ENCODE measurements around the gene DNMT3A. TPM values are rescaled to one million over a fixed set of nuclear protein-coding genes. Genes with fewer than 3 reads are reported as not detected.

The DNMT3A gene
- total RNA-seq, 2 experiments from 2014 or later = 59.9 to 70.1 TPM

DNA sequence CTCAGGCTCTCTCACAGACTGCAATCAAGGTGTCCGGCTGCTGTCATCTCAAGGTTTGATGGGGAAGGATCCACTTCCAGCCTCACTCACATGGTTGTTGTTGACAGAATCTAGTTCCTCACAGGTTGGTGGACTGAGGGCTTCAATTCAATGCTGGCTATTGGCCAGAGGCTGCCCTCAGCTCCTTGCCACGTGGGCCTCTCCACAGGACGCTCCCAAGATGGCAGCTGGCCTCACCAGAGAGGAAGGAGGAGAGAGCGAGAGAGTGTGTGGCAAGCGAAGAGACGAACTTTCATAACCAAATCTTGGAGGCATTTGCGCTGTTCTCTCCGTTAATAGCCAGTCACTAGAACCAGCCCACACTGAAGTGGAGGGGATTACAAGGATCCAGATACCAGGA, 13.5 kb upstream of the DNMT3A start:
- CTCF ChIA-PET = no interaction called here
- Mint-ChIP-seq H3K27me3 (peaks cover 6% of the 10 kb centered on the region), H3K4me1 (peaks cover 18% of the 10 kb centered on the region), H3K9me3 (ENCODE audit: low read depth) (no peaks in the 10 kb centered on the region), H3K36me3 (no peaks in the 10 kb centered on the region), H3K27ac (no peak overlapping the region), H3K4me3 (no peak overlapping the region)
- ATAC-seq (no peak), DNase-seq (no peak)

- peaks cover 6% of the 10 kb centered on the region for H3K27me3 Mint-ChIP-seq
- no peak overlapping the region for H3K27ac Mint-ChIP-seq
- no peak for DNase-seq
- no peak for ATAC-seq
- CTCF ChIA-PET = interaction anchor here (0.7 to 2.4 kb wide), 4 partner anchors 8 to 148 kb away, joined by 3 to 11 read pairs (median 4); no protein-coding TSS in a partner anchor
- H3K4me1 Mint-ChIP-seq = peaks cover 22% of the 10 kb centered on the region
- H3K4me3 Mint-ChIP-seq = no peak overlapping the region
- no peaks in the 10 kb centered on the region for H3K36me3 Mint-ChIP-seq
- no peaks in the 10 kb centered on the region for H3K9me3 Mint-ChIP-seq (ENCODE audit: low read depth)
These were observed 12.4 kb upstream of the DNMT3A start for GRCh38 chr2:25354116-25354515.

- Mint-ChIP-seq H3K4me1 (peaks cover 42% of the 10 kb centered on the region), H3K4me3 (no peak overlapping the region), H3K27me3 (peaks cover 6% of the 10 kb centered on the region), H3K36me3 (no peaks in the 10 kb centered on the region), H3K27ac (no peak overlapping the region), H3K9me3 (ENCODE audit: low read depth) (no peaks in the 10 kb centered on the region)
- DNase-seq = no peak
- no peak for ATAC-seq
- CTCF ChIA-PET = interaction anchor here (0.8 to 3.0 kb wide), 2 partner anchors 13 to 27 kb away, joined by 3 to 23 read pairs; no protein-coding TSS in a partner anchor
These were observed 7.7 kb upstream of the DNMT3A start for GRCh38 chr2:25349397-25349796.

- Mint-ChIP-seq H3K27me3 (peaks cover 3% of the 10 kb centered on the region), H3K27ac (peak overlapping the region; percentile 13), H3K36me3 (no peaks in the 10 kb centered on the region), H3K4me1 (peaks cover 38% of the 10 kb centered on the region), H3K9me3 (ENCODE audit: low read depth) (no peaks in the 10 kb centered on the region), H3K4me3 (no peak overlapping the region)
- DNase-seq = no peak
- CTCF ChIA-PET = interaction anchor here (0.6 to 3.0 kb wide), 8 partner anchors 14 to 223 kb away, joined by 3 to 23 read pairs (median 3); no protein-coding TSS in a partner anchor
- ATAC-seq = no peak
These were observed 6.1 kb upstream of the DNMT3A start for GRCh38 chr2:25347846-25348245.

DNA sequence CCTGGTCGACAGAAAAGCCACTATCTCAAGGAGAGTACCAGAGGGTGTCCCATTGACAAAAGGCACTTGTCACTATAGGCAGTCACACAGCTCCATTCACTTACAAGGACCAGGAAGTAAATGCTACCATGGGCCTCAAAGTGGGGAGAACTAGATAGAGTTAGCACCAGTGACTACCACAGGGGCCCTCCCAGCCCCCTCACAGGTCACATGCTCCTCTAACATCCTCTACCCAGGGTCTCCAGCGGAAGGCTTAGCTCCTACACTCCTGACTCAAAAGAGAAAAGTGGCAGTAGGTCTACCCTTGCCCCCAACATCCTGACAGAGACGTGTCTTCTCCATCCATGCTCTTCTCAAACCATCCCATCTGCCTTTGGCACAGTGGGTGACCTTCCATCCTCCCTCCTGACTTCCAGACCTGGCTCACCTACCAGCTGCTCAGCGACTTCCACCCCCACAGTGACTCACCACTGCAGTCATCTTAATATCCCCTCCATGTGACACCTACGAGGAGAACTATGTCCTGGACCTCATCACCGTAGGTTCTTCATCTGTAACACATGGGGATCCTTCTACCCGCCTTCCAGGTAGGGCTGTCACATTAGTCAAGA, 5.6 kb upstream of the DNMT3A start:
- H3K4me3 Mint-ChIP-seq = no peak overlapping the region
- H3K27ac Mint-ChIP-seq = peak overlapping the region; percentile 62
- DNase-seq = peak; percentile 57
- H3K9me3 Mint-ChIP-seq (ENCODE audit: low read depth) = no peaks in the 10 kb centered on the region
- H3K4me1 Mint-ChIP-seq = peaks cover 37% of the 10 kb centered on the region
- CTCF ChIA-PET = interaction anchor here (0.6 to 3.0 kb wide), 8 partner anchors 15 to 223 kb away, joined by 3 to 23 read pairs (median 3); no protein-coding TSS in a partner anchor
- peak; percentile 68 for ATAC-seq
- H3K36me3 Mint-ChIP-seq = no peaks in the 10 kb centered on the region
- H3K27me3 Mint-ChIP-seq = peaks cover 3% of the 10 kb centered on the region

GRCh38 chr2:25343187-25343825, 1.6 kb upstream of the DNMT3A start:
- Mint-ChIP-seq H3K4me1 (peaks cover 30% of the 10 kb centered on the region), H3K27me3 (no peaks in the 10 kb centered on the region), H3K9me3 (ENCODE audit: low read depth) (no peaks in the 10 kb centered on the region), H3K36me3 (no peaks in the 10 kb centered on the region), H3K4me3 (no peak overlapping the region), H3K27ac (no peak overlapping the region)
- ATAC-seq = no peak
- DNase-seq = no peak
- CTCF ChIA-PET = interaction anchor here (1.0 to 2.0 kb wide), 16 partner anchors 10 to 218 kb away, joined by 3 to 16 read pairs (median 5); no protein-coding TSS in a partner anchor

- CTCF ChIA-PET = interaction anchor here (0.6 to 2.0 kb wide), 18 partner anchors 9 to 220 kb away, joined by 3 to 16 read pairs (median 5); no protein-coding TSS in a partner anchor
- Mint-ChIP-seq H3K4me3 (peak overlapping the region; percentile 71), H3K4me1 (peaks cover 30% of the 10 kb centered on the region), H3K27me3 (no peaks in the 10 kb centered on the region), H3K27ac (peak overlapping the region; percentile 69), H3K9me3 (ENCODE audit: low read depth) (no peaks in the 10 kb centered on the region), H3K36me3 (no peaks in the 10 kb centered on the region)
- DNase-seq (peak; percentile 89), ATAC-seq (peak; percentile 91)
These were observed 854 bp upstream of the DNMT3A start for GRCh38 chr2:25342372-25343186.

- CTCF ChIA-PET = interaction anchor here (1.4 to 4.0 kb wide), 2 partner anchors 21 to 46 kb away, joined by 3 to 16 read pairs; no protein-coding TSS in a partner anchor
These were observed 556 bp downstream of the DNMT3A start for GRCh38 chr2:25341011-25341727.

DNA sequence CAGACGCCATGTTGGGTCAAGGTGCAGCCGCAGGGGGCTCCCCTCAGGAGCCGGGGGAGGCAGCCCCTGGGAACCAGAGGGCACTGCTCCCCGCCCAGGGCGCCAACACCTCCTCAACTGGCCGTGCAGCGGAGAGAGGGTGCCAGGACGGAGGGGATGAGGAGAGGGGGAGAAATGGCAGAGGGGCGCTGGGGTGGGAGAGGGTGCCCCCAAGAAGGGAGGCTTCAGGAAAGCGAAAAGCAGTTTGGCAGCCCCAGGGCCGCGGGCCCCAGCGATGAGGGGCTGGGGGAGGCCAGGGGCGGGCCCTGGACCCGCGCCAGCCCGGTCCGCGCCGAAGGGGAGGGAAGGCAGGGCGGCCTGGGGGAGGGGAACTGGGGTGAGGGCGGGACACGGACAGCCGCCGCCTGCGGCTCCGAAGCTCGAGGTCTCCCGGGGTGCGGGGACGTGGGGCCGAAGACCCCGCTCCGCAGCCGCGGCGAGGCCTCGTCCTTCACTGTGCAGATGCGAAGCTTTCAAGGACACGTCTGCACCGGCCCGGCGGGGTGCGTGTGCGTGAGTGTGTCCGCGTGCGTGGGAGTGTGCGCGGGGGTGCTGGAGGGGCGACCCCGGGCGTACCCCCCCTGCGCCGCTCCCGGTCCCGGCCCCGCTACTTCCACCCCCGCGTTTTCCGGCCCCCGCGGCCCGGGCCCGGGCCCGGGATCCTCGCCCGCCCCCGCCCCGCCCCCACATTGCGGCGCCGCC, 1.4 kb downstream of the DNMT3A start:
- Mint-ChIP-seq H3K27me3 (no peaks in the 10 kb centered on the region), H3K36me3 (no peaks in the 10 kb centered on the region), H3K4me1 (peaks cover 37% of the 10 kb centered on the region), H3K9me3 (ENCODE audit: low read depth) (no peaks in the 10 kb centered on the region), H3K27ac (no peak overlapping the region), H3K4me3 (peak overlapping the region; percentile 47)
- DNase-seq = no peak
- CTCF ChIA-PET = interaction anchor here (0.9 to 4.0 kb wide), 6 partner anchors 12 to 45 kb away, joined by 3 to 16 read pairs (median 3); no protein-coding TSS in a partner anchor
- no peak for ATAC-seq

More at GRCh38 chr2:25341011-25341727, 556 bp downstream of the DNMT3A start:
- Mint-ChIP-seq H3K27me3 (no peaks in the 10 kb centered on the region), H3K27ac (no peak overlapping the region), H3K36me3 (no peaks in the 10 kb centered on the region), H3K9me3 (ENCODE audit: low read depth) (no peaks in the 10 kb centered on the region), H3K4me3 (no peak overlapping the region), H3K4me1 (peaks cover 35% of the 10 kb centered on the region)
- ATAC-seq (peak; percentile 13), DNase-seq (no peak)

DNA sequence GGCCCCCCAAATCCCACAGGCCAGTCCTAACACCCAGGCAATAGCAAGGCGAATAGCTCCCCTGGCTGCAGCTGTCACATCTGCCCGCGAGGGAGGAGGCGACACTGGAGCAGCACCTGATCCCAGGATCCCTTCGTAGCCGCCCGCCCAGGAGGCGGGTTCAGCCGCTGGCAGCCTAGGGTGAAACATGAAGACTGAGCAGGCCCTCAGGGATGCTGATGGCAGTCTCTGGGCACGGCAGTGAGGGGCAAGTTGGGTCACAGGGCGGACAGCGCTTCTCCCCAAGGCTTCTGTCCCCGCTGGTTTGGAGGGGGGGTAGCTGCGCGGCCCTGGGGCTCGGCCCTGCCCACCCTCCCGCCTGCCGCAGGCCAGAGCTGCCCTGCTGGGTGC, 1.9 kb downstream of the DNMT3A start:
- Mint-ChIP-seq H3K4me3 (peak overlapping the region; percentile 44), H3K27ac (no peak overlapping the region), H3K4me1 (peaks cover 41% of the 10 kb centered on the region), H3K36me3 (no peaks in the 10 kb centered on the region), H3K27me3 (no peaks in the 10 kb centered on the region), H3K9me3 (ENCODE audit: low read depth) (no peaks in the 10 kb centered on the region)
- CTCF ChIA-PET = interaction anchor here (0.9 to 4.0 kb wide), 6 partner anchors 12 to 45 kb away, joined by 3 to 16 read pairs (median 3); no protein-coding TSS in a partner anchor
- DNase-seq = no peak
- no peak for ATAC-seq

GRCh38 chr2:25339211-25339674, 2.5 kb downstream of the DNMT3A start:
- no peak overlapping the region for H3K27ac Mint-ChIP-seq
- no peaks in the 10 kb centered on the region for H3K27me3 Mint-ChIP-seq
- CTCF ChIA-PET = interaction anchor here (1.3 to 4.0 kb wide), 4 partner anchors 11 to 30 kb away, joined by 3 to 16 read pairs (median 4); no protein-coding TSS in a partner anchor
- ATAC-seq (no peak), DNase-seq (no peak)
- H3K4me3 Mint-ChIP-seq = peak overlapping the region; percentile 44
- no peaks in the 10 kb centered on the region for H3K36me3 Mint-ChIP-seq
- H3K4me1 Mint-ChIP-seq = peaks cover 47% of the 10 kb centered on the region
- H3K9me3 Mint-ChIP-seq (ENCODE audit: low read depth) = no peaks in the 10 kb centered on the region

DNA sequence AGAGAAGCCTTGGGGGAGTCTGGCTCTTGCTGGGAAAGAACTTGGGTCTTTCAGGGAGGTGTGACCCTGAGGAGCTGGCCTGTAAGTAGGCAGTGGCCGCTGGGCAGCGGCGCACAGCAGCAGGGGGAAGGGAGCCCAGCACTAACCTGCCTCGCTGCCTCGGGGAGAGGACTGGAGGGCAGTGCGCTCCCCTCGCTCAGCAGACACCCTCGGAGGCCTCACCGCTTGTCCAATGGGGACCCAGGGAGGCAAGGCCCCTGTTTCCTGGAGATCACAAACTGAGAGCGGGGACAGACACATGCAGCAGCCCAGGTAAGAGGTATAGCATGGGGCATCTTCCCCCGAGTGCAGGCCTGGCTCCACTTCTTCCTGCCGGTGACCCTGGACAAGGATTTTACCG, 3.3 kb downstream of the DNMT3A start:
- Mint-ChIP-seq H3K36me3 (no peaks in the 10 kb centered on the region), H3K27ac (no peak overlapping the region), H3K4me3 (no peak overlapping the region), H3K4me1 (peaks cover 53% of the 10 kb centered on the region), H3K9me3 (ENCODE audit: low read depth) (no peaks in the 10 kb centered on the region), H3K27me3 (no peaks in the 10 kb centered on the region)
- ATAC-seq = no peak
- CTCF ChIA-PET = interaction anchor here (2.0 to 4.0 kb wide), 2 partner anchors 24 to 26 kb away, joined by 6 to 16 read pairs; no protein-coding TSS in a partner anchor
- DNase-seq = no peak
